ENCODE data around the gene CHD2. TPM values are rescaled to one million over a fixed set of nuclear protein-coding genes. Genes with fewer than 3 reads are reported as not detected.

The CHD2 gene
- total and polyA plus RNA-seq, 2 donors: 62.0 to 78.7 TPM

DNA sequence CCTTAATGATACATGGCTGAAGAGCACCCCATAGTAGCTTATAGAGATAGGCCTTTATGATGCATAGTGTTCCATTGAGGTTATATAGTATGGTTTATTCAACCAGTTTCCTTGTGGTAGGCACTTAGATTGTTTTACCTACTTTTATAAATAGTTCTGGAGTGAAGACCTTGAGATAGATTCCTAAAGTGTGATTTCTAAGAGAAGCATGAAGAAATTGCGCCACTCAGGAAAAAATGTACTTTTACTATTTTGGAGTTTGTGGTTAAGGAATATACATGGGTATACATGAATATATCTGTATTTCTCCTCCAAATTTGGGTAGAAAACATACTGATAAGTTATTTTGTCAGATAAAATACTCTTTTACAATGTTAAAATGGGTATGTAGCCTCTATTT lies 70.5 kb downstream of the CHD2 start:
- H3K9me3 ChIP-seq (ENCODE audit: control insufficient read depth in 2 of 2, insufficient read depth in 1 of 2, low read length in 1 of 2): no peaks in the 10 kb centered on the region
- no peak overlapping the region for H3K27ac ChIP-seq (ENCODE audit: low read depth in 1 of 2, low read length in 1 of 2)
- H3K27me3 ChIP-seq (ENCODE audit: control insufficient read depth in 2 of 2, insufficient read depth in 1 of 2, low read length in 1 of 2): no peaks in the 10 kb centered on the region
- no peaks in the 10 kb centered on the region for H3K4me1 ChIP-seq (ENCODE audit: control insufficient read depth in 2 of 2, insufficient read depth in 2 of 2, low read length in 2 of 2)
- WGBS: 99% methylated on average over 1 of the region's 1 CpG
- H3K4me3 ChIP-seq (ENCODE audit: low read length in 2 of 2): no peak overlapping the region
- no peak for DNase-seq (ENCODE audit: low read depth in 6 of 9, low spot score in 9 of 9)
- peaks cover 41 to 89% of the 10 kb centered on the region in 2 donors for H3K36me3 ChIP-seq (ENCODE audit: control insufficient read depth in 2 of 2, insufficient read depth in 2 of 2, low read length in 1 of 2)

DNA sequence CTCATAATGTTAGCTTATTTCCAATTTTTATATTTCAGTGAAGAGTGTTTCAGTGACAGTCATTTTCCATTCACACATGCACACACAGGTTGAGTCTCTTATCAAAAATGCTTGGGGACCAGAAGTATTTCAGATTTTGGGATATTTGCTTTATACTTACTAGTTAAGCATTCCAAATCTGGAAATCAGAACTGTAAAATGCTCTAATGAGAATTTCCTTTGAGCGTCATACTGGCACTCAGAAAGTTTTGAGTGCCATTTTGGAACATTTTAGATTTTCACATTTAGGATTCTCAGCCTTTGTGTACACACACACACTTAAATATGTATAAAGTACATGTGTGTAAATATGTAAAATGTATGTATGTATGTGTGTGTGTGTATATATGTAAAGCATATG lies 71.0 kb downstream of the CHD2 start:
- 100% methylated on average over 1 of the region's 1 CpG for WGBS
- Histone ChIP-seq H3K27ac (ENCODE audit: low read depth in 1 of 2, low read length in 1 of 2) (no peak overlapping the region), H3K4me3 (ENCODE audit: low read length in 2 of 2) (no peak overlapping the region), H3K27me3 (ENCODE audit: control insufficient read depth in 2 of 2, insufficient read depth in 1 of 2, low read length in 1 of 2) (no peaks in the 10 kb centered on the region), H3K36me3 (ENCODE audit: control insufficient read depth in 2 of 2, insufficient read depth in 2 of 2, low read length in 1 of 2) (peaks cover 44 to 93% of the 10 kb centered on the region in 2 donors), H3K9me3 (ENCODE audit: control insufficient read depth in 2 of 2, insufficient read depth in 1 of 2, low read length in 1 of 2) (no peaks in the 10 kb centered on the region), H3K4me1 (ENCODE audit: control insufficient read depth in 2 of 2, insufficient read depth in 2 of 2, low read length in 2 of 2) (no peaks in the 10 kb centered on the region)
- DNase-seq (ENCODE audit: low read depth in 6 of 9, low spot score in 9 of 9): no peak

DNA sequence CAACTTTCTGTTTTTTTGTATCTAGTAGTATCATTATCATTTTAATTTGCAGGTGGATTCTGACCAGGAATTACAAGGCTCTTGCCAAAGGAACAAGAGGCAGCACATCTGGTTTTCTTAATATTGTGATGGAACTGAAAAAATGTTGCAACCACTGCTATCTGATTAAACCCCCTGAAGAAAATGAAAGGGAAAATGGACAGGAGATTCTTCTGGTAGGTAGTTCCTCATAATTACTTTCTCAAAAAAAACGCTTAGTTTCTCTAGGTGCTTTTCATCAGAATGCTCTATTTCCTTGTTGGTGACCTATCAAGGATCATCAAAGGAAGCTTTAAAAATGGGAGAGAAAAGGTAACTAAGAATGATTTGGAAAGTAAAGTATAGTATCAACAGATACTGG lies 71.6 kb downstream of the CHD2 start:
- WGBS: 91% methylated on average over 1 of the region's 1 CpG
- Histone ChIP-seq H3K27ac (ENCODE audit: low read depth in 1 of 2, low read length in 1 of 2) (no peak overlapping the region), H3K4me1 (ENCODE audit: control insufficient read depth in 2 of 2, insufficient read depth in 2 of 2, low read length in 2 of 2) (no peaks in the 10 kb centered on the region), H3K9me3 (ENCODE audit: control insufficient read depth in 2 of 2, insufficient read depth in 1 of 2, low read length in 1 of 2) (no peaks in the 10 kb centered on the region), H3K4me3 (ENCODE audit: low read length in 2 of 2) (no peak overlapping the region), H3K27me3 (ENCODE audit: control insufficient read depth in 2 of 2, insufficient read depth in 1 of 2, low read length in 1 of 2) (no peaks in the 10 kb centered on the region), H3K36me3 (ENCODE audit: control insufficient read depth in 2 of 2, insufficient read depth in 2 of 2, low read length in 1 of 2) (peaks cover 44 to 95% of the 10 kb centered on the region in 2 donors)
- DNase-seq (ENCODE audit: low read depth in 6 of 9, low spot score in 9 of 9): no peak

DNA sequence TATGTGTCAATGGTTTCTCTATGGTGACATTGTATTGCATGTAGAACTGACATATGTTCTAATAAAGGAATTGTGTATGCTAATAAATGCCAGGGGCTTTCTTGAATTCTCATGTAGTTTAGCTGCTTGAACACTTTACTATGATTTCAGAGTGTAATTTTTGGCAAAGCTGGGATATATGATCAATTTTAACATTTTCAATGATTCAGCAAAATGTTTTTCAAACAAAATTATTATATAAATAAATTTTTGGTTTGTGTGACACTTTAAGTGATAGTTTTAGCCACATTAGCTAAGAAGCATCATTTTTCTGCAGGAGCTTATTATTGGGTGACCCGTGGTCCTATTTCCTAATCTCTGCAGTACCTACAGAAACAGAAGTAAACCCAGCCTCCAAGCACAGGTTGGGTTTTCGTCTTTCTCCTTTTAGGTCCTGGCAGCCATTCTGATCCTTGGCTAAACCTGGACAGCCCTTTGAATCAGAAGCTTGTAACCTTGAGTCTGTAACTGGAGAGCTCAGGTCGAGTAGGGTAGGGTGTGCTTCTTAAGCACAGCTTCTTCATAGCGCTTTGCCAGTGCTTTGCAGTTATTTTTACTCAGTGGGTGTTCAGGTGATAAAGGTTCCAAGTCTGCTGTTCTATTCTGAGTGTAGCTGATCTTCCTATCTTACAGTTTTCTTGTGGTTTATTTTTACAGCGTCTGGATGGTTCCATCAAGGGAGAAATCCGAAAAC lies 74.2 kb downstream of the CHD2 start:
- no peaks in the 10 kb centered on the region for H3K27me3 ChIP-seq (ENCODE audit: control insufficient read depth in 2 of 2, insufficient read depth in 1 of 2, low read length in 1 of 2)
- no peak for DNase-seq (ENCODE audit: low read depth in 6 of 9, low spot score in 9 of 9)
- H3K27ac ChIP-seq (ENCODE audit: low read depth in 1 of 2, low read length in 1 of 2): no peak overlapping the region
- no peaks in the 10 kb centered on the region for H3K9me3 ChIP-seq (ENCODE audit: control insufficient read depth in 2 of 2, insufficient read depth in 1 of 2, low read length in 1 of 2)
- WGBS: 97% methylated on average over 6 of the region's 6 CpGs
- no peaks in the 10 kb centered on the region for H3K4me1 ChIP-seq (ENCODE audit: control insufficient read depth in 2 of 2, insufficient read depth in 2 of 2, low read length in 2 of 2)
- H3K4me3 ChIP-seq (ENCODE audit: low read length in 2 of 2): no peak overlapping the region
- H3K36me3 ChIP-seq (ENCODE audit: control insufficient read depth in 2 of 2, insufficient read depth in 2 of 2, low read length in 1 of 2): peaks cover 46 to 94% of the 10 kb centered on the region in 2 donors

DNA sequence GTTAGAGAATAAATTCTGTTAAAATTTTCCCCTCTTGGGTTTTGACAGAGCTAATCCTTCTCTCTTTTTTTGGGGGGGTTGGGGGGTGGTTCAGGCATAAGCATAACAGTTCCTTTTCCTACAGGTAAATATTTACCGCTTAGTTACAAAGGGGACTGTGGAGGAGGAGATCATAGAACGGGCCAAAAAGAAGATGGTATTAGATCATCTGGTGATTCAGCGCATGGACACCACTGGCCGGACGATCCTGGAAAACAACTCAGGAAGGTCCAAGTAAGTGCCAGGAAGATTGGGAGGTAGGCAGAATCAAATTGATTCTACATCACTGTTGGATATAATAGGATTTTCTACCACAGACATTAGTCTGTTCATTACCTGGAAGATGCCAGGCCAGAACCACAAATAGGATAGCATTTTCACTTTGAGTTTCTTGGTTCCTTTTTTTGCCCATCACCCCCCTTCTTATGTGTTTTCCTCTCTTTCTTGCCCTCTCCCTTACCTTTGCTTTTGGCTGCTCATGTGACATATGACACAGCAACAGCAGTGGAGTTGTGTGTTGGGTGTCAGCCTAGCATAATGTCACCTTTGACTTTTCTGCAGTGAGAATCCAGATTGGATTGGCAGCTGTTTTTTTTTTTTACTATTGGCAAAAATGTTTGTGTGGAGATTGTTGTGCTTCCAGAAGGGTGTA lies 79.0 kb downstream of the CHD2 start:
- Histone ChIP-seq H3K4me3 (ENCODE audit: low read length in 2 of 2) (no peak overlapping the region), H3K4me1 (ENCODE audit: control insufficient read depth in 2 of 2, insufficient read depth in 2 of 2, low read length in 2 of 2) (no peaks in the 10 kb centered on the region), H3K36me3 (ENCODE audit: control insufficient read depth in 2 of 2, insufficient read depth in 2 of 2, low read length in 1 of 2) (peaks cover 66 to 95% of the 10 kb centered on the region in 2 donors), H3K9me3 (ENCODE audit: control insufficient read depth in 2 of 2, insufficient read depth in 1 of 2, low read length in 1 of 2) (no peaks in the 10 kb centered on the region), H3K27ac (ENCODE audit: low read depth in 1 of 2, low read length in 1 of 2) (no peak overlapping the region), H3K27me3 (ENCODE audit: control insufficient read depth in 2 of 2, insufficient read depth in 1 of 2, low read length in 1 of 2) (no peaks in the 10 kb centered on the region)
- no peak for DNase-seq (ENCODE audit: low read depth in 6 of 9, low spot score in 9 of 9)
- WGBS: 98% methylated on average over 5 of the region's 5 CpGs

DNA sequence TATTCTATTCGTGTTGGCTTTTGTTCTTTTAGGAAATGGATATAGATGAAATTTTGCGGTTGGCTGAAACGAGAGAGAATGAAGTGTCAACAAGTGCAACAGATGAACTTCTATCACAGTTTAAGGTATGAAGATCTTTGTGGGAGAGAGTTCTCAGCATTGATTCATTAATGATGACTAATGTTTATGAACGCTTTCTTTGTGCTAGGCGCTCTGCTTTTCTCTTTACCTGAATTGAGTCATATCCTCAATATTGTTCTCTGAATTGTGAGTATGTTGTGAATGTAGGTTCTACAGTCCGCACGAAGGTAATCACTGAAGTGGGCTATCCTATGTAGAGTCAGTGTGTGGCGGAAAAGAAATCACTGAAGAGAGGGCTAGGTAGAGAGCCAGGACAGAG lies 81.2 kb downstream of the CHD2 start:
- WGBS: 88% methylated on average over 8 of the region's 8 CpGs

DNA sequence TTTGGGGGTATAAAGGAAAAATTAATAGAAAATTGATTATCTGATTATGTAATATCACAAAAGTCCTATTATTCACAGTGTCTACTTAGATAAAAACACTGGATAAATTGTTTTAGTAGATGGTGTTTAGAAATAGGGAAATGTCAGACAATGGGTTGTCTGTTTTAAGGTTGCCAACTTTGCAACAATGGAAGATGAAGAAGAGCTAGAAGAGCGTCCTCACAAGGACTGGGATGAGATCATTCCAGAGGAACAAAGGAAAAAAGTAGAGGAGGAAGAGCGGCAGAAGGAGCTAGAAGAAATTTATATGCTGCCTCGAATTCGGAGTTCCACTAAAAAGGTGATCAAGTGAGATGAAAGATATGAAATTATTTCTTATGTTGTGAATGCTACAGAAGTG lies 84.0 kb downstream of the CHD2 start:
- H3K27me3 ChIP-seq (ENCODE audit: control insufficient read depth in 2 of 2, insufficient read depth in 1 of 2, low read length in 1 of 2): no peaks in the 10 kb centered on the region
- no peak for DNase-seq (ENCODE audit: low read depth in 6 of 9, low spot score in 9 of 9)
- peaks cover 64 to 91% of the 10 kb centered on the region in 2 donors for H3K36me3 ChIP-seq (ENCODE audit: control insufficient read depth in 2 of 2, insufficient read depth in 2 of 2, low read length in 1 of 2)
- no peak overlapping the region for H3K27ac ChIP-seq (ENCODE audit: low read depth in 1 of 2, low read length in 1 of 2)
- no peaks in the 10 kb centered on the region for H3K9me3 ChIP-seq (ENCODE audit: control insufficient read depth in 2 of 2, insufficient read depth in 1 of 2, low read length in 1 of 2)
- no peaks in the 10 kb centered on the region for H3K4me1 ChIP-seq (ENCODE audit: control insufficient read depth in 2 of 2, insufficient read depth in 2 of 2, low read length in 2 of 2)
- no peak overlapping the region for H3K4me3 ChIP-seq (ENCODE audit: low read length in 2 of 2)
- WGBS: 97% methylated on average over 4 of the region's 4 CpGs

More for the DNA sequence above, 81.2 kb downstream of the CHD2 start:
- Histone ChIP-seq H3K36me3 (ENCODE audit: control insufficient read depth in 2 of 2, insufficient read depth in 2 of 2, low read length in 1 of 2) (peaks cover 67 to 93% of the 10 kb centered on the region in 2 donors), H3K27ac (ENCODE audit: low read depth in 1 of 2, low read length in 1 of 2) (no peak overlapping the region), H3K4me1 (ENCODE audit: control insufficient read depth in 2 of 2, insufficient read depth in 2 of 2, low read length in 2 of 2) (no peaks in the 10 kb centered on the region), H3K27me3 (ENCODE audit: control insufficient read depth in 2 of 2, insufficient read depth in 1 of 2, low read length in 1 of 2) (no peaks in the 10 kb centered on the region), H3K9me3 (ENCODE audit: control insufficient read depth in 2 of 2, insufficient read depth in 1 of 2, low read length in 1 of 2) (no peaks in the 10 kb centered on the region), H3K4me3 (ENCODE audit: low read length in 2 of 2) (no peak overlapping the region)
- no peak for DNase-seq (ENCODE audit: low read depth in 6 of 9, low spot score in 9 of 9)

DNA sequence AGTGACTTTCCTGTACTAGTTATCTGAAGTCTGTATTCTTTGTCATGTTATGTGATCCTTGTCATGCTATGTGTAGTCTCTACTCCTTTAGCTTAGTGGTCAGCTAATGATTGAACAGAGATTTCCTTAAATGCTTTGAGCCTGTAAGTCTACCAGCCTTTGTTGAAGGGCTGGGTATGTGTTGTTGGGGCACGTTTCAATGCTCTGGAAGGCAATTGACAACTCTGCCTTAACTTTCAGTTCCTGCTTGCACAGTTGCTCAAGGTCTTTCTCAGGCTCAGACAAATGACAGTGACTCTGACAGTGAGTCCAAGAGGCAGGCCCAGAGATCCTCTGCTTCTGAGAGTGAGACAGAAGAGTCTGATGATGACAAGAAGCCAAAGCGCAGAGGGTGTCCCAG lies 89.3 kb downstream of the CHD2 start:
- DNase-seq (ENCODE audit: low read depth in 6 of 9, low spot score in 9 of 9): no peak
- Histone ChIP-seq H3K4me3 (ENCODE audit: low read length in 2 of 2) (no peak overlapping the region), H3K36me3 (ENCODE audit: control insufficient read depth in 2 of 2, insufficient read depth in 2 of 2, low read length in 1 of 2) (peaks cover 54 to 88% of the 10 kb centered on the region in 2 donors), H3K27ac (ENCODE audit: low read depth in 1 of 2, low read length in 1 of 2) (no peak overlapping the region), H3K9me3 (ENCODE audit: control insufficient read depth in 2 of 2, insufficient read depth in 1 of 2, low read length in 1 of 2) (no peaks in the 10 kb centered on the region), H3K27me3 (ENCODE audit: control insufficient read depth in 2 of 2, insufficient read depth in 1 of 2, low read length in 1 of 2) (no peaks in the 10 kb centered on the region), H3K4me1 (ENCODE audit: control insufficient read depth in 2 of 2, insufficient read depth in 2 of 2, low read length in 2 of 2) (no peaks in the 10 kb centered on the region)
- 95% methylated on average over 2 of the region's 2 CpGs for WGBS

DNA sequence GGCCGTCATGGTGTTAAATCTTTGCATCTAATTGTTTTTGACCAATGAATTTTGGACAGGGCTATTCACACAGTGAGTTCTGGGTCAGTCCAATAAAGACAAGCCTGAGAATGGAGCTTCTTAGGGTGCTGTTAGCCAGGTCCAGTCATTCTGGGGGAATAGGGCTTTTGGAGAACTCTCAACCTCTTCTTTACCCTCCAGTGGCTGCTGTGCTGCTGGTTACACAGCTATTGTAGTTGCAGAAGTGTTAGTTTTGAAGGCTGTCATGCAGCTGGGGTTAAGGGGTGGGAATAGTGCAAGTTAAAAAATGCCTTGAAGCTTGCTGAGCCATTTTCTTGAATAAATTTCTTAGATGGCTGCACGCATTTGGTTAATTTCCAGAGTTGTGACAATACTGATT lies 89.9 kb downstream of the CHD2 start:
- H3K4me1 ChIP-seq (ENCODE audit: control insufficient read depth in 2 of 2, insufficient read depth in 2 of 2, low read length in 2 of 2): no peaks in the 10 kb centered on the region
- no peak overlapping the region for H3K4me3 ChIP-seq (ENCODE audit: low read length in 2 of 2)
- peaks cover 52 to 86% of the 10 kb centered on the region in 2 donors for H3K36me3 ChIP-seq (ENCODE audit: control insufficient read depth in 2 of 2, insufficient read depth in 2 of 2, low read length in 1 of 2)
- no peaks in the 10 kb centered on the region for H3K9me3 ChIP-seq (ENCODE audit: control insufficient read depth in 2 of 2, insufficient read depth in 1 of 2, low read length in 1 of 2)
- H3K27me3 ChIP-seq (ENCODE audit: control insufficient read depth in 2 of 2, insufficient read depth in 1 of 2, low read length in 1 of 2): no peaks in the 10 kb centered on the region
- no peak for DNase-seq (ENCODE audit: low read depth in 6 of 9, low spot score in 9 of 9)
- 68% methylated on average over 2 of the region's 2 CpGs for WGBS
- no peak overlapping the region for H3K27ac ChIP-seq (ENCODE audit: low read depth in 1 of 2, low read length in 1 of 2)
